Measurements from ENCODE around the gene ZNF674. TPM values are rescaled to one million over a fixed set of nuclear protein-coding genes. Genes with fewer than 3 reads are reported as not detected.

Gene ZNF674
- total and polyA plus RNA-seq, 2 donors from 2014 or later, result 1.4 to 6.3 TPM

GRCh38 chrX:46587753-46588171 is 42.5 kb upstream of the ZNF674 start:
- Histone ChIP-seq H3K4me1 (ENCODE audit: control insufficient read depth in 2 of 3, insufficient read depth in 2 of 3, low read depth in 1 of 3, low read length in 3 of 3) (no peaks in the 10 kb centered on the region), H3K4me3 (ENCODE audit: low read length in 3 of 3) (no peak overlapping the region), H3K27ac (ENCODE audit: low read depth in 2 of 2, low read length in 2 of 2) (no peak overlapping the region), H3K9ac (ENCODE audit: low read length in 3 of 3) (no peak overlapping the region), H3K9me3 (ENCODE audit: control insufficient read depth in 2 of 3, insufficient read depth in 1 of 3, low read length in 3 of 3) (no peaks in the 10 kb centered on the region), H3K27me3 (ENCODE audit: control insufficient read depth, insufficient read depth, low read length) (no peaks in the 10 kb centered on the region), H3K36me3 (ENCODE audit: control insufficient read depth in 2 of 3, insufficient read depth in 3 of 3, low read length in 3 of 3) (no peaks in the 10 kb centered on the region)
- FAIRE-seq (no peak), DNase-seq (peak in 2 of 5 donors; percentile 19 to 79)
- no peak for TF ChIP-seq CTCF (IDR thresholded peaks at IDR 0.05; ENCODE audit: borderline replicate concordance, extremely low read depth, insufficient read depth)
- intact Hi-C loops (cut with DNase I), result no loop called here

GRCh38 chrX:46587158-46587557 is 41.9 kb upstream of the ZNF674 start:
- Histone ChIP-seq H3K4me1 (ENCODE audit: control insufficient read depth in 2 of 3, insufficient read depth in 2 of 3, low read depth in 1 of 3, low read length in 3 of 3) (no peaks in the 10 kb centered on the region), H3K9ac (ENCODE audit: low read length in 3 of 3) (no peak overlapping the region), H3K36me3 (ENCODE audit: control insufficient read depth in 2 of 3, insufficient read depth in 3 of 3, low read length in 3 of 3) (no peaks in the 10 kb centered on the region), H3K27me3 (ENCODE audit: control insufficient read depth, insufficient read depth, low read length) (no peaks in the 10 kb centered on the region), H3K27ac (ENCODE audit: low read depth in 2 of 2, low read length in 2 of 2) (no peak overlapping the region), H3K9me3 (ENCODE audit: control insufficient read depth in 2 of 3, insufficient read depth in 1 of 3, low read length in 3 of 3) (no peaks in the 10 kb centered on the region), H3K4me3 (ENCODE audit: low read length in 3 of 3) (no peak overlapping the region)
- FAIRE-seq (no peak), DNase-seq (no peak)
- no peak for TF ChIP-seq CTCF (IDR thresholded peaks at IDR 0.05; ENCODE audit: borderline replicate concordance, extremely low read depth, insufficient read depth)
- intact Hi-C loops (cut with DNase I), result no loop called here

- Histone ChIP-seq H3K27ac (ENCODE audit: low read depth in 2 of 2, low read length in 2 of 2) (no peak overlapping the region), H3K4me1 (ENCODE audit: control insufficient read depth in 2 of 3, insufficient read depth in 2 of 3, low read depth in 1 of 3, low read length in 3 of 3) (no peaks in the 10 kb centered on the region)
Observed at GRCh38 chrX:46584736-46585135, 39.5 kb upstream of the ZNF674 start.

More at GRCh38 chrX:46584736-46585135, 39.5 kb upstream of the ZNF674 start:
- TF ChIP-seq CTCF (IDR thresholded peaks at IDR 0.05; ENCODE audit: borderline replicate concordance, extremely low read depth, insufficient read depth), result no peak
- H3K27me3 ChIP-seq (ENCODE audit: control insufficient read depth, insufficient read depth, low read length), result no peaks in the 10 kb centered on the region
- intact Hi-C loops (cut with DNase I), result no loop called here
- DNase-seq (no peak), FAIRE-seq (no peak)
- no peaks in the 10 kb centered on the region for H3K9me3 ChIP-seq (ENCODE audit: control insufficient read depth in 2 of 3, insufficient read depth in 1 of 3, low read length in 3 of 3)
- H3K9ac ChIP-seq (ENCODE audit: low read length in 3 of 3), result no peak overlapping the region
- no peak overlapping the region for H3K4me3 ChIP-seq (ENCODE audit: low read length in 3 of 3)
- no peaks in the 10 kb centered on the region for H3K36me3 ChIP-seq (ENCODE audit: control insufficient read depth in 2 of 3, insufficient read depth in 3 of 3, low read length in 3 of 3)
